Measurements from ENCODE around the gene KIF12.

The KIF12 gene

GRCh38 chr9:114123031-114123977 is 24.2 kb upstream of the KIF12 start:
- DNase-seq: no peak

- DNase-seq: no peak
These were observed 23.3 kb upstream of the KIF12 start for GRCh38 chr9:114122136-114123027.

- DNase-seq: no peak
These were observed 22.4 kb upstream of the KIF12 start for GRCh38 chr9:114121227-114122135.

- no peak for DNase-seq
These were observed 21.3 kb upstream of the KIF12 start for GRCh38 chr9:114120192-114121014.

- DNase-seq: no peak
These were observed 20.4 kb upstream of the KIF12 start for GRCh38 chr9:114119242-114120191.

GRCh38 chr9:114117996-114118830 is 19.1 kb upstream of the KIF12 start:
- no peak for DNase-seq

- no peak for DNase-seq
These were observed 18.5 kb upstream of the KIF12 start for GRCh38 chr9:114117614-114117995.

GRCh38 chr9:114116126-114116747 is 17.1 kb upstream of the KIF12 start:
- DNase-seq: no peak

GRCh38 chr9:114115654-114116125 is 16.6 kb upstream of the KIF12 start:
- DNase-seq: no peak

- no peak for DNase-seq
These were observed 15.3 kb upstream of the KIF12 start for GRCh38 chr9:114114364-114114763.

GRCh38 chr9:114112778-114113584 is 13.9 kb upstream of the KIF12 start:
- DNase-seq: no peak

- no peak for DNase-seq
These were observed 13.2 kb upstream of the KIF12 start for GRCh38 chr9:114112325-114112724.

GRCh38 chr9:114110180-114110579 is 11.1 kb upstream of the KIF12 start:
- no peak for DNase-seq

- no peak for DNase-seq
These were observed 10.0 kb upstream of the KIF12 start for GRCh38 chr9:114109124-114109523.

GRCh38 chr9:114108016-114108833 is 9.1 kb upstream of the KIF12 start:
- peak; percentile 69 to 70 for DNase-seq

GRCh38 chr9:114107286-114108001 is 8.4 kb upstream of the KIF12 start:
- no peak for DNase-seq
